ENCODE measurements around the gene SPTLC2.
"Not testable (repeated sequence)": the region's sequence is repeated elsewhere in the genome, so short reads cannot be mapped to it uniquely, and the experiment has no call there.

SPTLC2 gene

GRCh38 chr14:77554207-77554606 is 62.2 kb downstream of the SPTLC2 start:
- Histone ChIP-seq H3K4me3 (replicated peaks; ENCODE audit: insufficient read depth, low read length) (no peak overlapping the region), H3K27ac (replicated peaks) (no peak overlapping the region), H3K27me3 (ENCODE audit: insufficient read depth, poor library complexity, severe bottlenecking) (no peaks in the 10 kb centered on the region)
- DNase-seq (ENCODE audit: low read depth in 1 of 2, low spot score in 1 of 2), result no peak
- TF ChIP-seq GABPA (IDR thresholded peaks at IDR 0.05; ENCODE audit: low read depth) (no peak), SPI1 (IDR thresholded peaks at IDR 0.05; ENCODE audit: borderline replicate concordance, low read depth) (no peak)

DNA sequence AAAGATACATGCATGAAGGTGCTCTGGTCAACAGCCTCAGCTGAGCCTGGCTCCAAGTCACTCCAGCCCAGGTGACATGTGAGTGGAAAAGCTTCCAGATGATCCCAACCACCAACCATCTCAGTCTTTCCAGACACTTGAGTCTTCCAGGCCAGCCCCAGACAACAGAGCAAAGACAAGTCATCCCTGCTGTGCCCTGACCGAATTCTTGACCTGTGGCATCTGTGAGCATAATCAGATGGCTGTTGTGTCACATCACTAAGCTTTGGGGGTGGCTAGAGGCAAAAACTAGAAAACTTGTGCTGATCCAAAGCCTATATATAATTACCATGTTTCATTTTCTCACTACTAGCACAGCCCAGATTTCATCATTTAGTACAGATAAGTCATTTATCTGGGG is 67.0 kb downstream of the SPTLC2 start:
- TF ChIP-seq POLR2AphosphoS5 (IDR thresholded peaks at IDR 0.05; ENCODE audit: low read depth) (no peak), SPI1 (IDR thresholded peaks at IDR 0.05; ENCODE audit: borderline replicate concordance, low read depth) (no peak), GABPA (IDR thresholded peaks at IDR 0.05; ENCODE audit: low read depth) (no peak), REST (IDR thresholded peaks at IDR 0.05; ENCODE audit: insufficient replicate concordance, low read depth) (no peak)
- TF ChIP-seq, protein P1, sequence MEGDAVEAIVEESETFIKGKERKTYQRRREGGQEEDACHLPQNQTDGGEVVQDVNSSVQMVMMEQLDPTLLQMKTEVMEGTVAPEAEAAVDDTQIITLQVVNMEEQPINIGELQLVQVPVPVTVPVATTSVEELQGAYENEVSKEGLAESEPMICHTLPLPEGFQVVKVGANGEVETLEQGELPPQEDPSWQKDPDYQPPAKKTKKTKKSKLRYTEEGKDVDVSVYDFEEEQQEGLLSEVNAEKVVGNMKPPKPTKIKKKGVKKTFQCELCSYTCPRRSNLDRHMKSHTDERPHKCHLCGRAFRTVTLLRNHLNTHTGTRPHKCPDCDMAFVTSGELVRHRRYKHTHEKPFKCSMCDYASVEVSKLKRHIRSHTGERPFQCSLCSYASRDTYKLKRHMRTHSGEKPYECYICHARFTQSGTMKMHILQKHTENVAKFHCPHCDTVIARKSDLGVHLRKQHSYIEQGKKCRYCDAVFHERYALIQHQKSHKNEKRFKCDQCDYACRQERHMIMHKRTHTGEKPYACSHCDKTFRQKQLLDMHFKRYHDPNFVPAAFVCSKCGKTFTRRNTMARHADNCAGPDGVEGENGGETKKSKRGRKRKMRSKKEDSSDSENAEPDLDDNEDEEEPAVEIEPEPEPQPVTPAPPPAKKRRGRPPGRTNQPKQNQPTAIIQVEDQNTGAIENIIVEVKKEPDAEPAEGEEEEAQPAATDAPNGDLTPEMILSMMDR (IDR thresholded peaks at IDR 0.05; ENCODE audit: insufficient read depth, low read length), result no peak
- DNase-seq (ENCODE audit: low read depth in 1 of 2, low spot score in 1 of 2), result no peak
- no peaks in the 10 kb centered on the region for H3K27me3 ChIP-seq (ENCODE audit: insufficient read depth, poor library complexity, severe bottlenecking)
- no peak overlapping the region for H3K27ac ChIP-seq (replicated peaks)
- no peak overlapping the region for H3K4me3 ChIP-seq (replicated peaks; ENCODE audit: insufficient read depth, low read length)

DNA sequence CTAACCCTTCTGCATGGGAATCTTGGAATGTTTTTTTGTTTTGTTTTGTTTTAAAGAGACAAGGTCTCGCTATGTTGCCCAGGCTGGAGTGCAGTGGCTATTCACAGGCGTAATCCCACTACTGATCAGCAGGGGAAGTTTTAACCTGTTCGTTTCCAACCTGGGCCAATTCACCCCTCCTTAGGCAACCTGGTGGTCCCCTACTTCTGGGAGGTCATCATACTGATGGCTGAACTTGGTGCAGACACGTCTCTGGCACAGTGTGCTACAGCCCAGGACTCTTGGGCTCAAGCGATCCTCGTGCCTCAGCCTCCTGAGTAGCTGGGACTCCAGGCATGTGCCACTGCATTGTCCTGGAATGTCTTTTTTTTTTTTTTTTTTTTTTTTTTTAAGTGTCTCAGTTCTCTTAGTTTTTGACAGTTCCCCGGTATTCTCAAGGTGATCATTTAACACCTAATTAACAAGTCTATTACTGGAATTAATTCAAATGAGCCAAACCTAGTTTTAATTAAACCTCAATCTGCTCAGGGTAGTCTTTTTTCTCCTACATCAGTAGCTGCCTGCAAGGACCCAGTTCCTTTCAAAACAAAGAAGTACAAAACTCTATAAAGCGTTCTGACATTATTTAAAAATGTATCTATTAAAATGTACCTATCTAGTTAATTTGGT is 68.8 kb downstream of the SPTLC2 start:
- H3K27me3 ChIP-seq (ENCODE audit: insufficient read depth, poor library complexity, severe bottlenecking), result no peaks in the 10 kb centered on the region
- no peak for DNase-seq (ENCODE audit: low read depth in 1 of 2, low spot score in 1 of 2)
- no peak overlapping the region for H3K4me3 ChIP-seq (replicated peaks; ENCODE audit: insufficient read depth, low read length)
- H3K27ac ChIP-seq (replicated peaks), result no peak overlapping the region
- TF ChIP-seq GABPA (IDR thresholded peaks at IDR 0.05; ENCODE audit: low read depth) (no peak), SPI1 (IDR thresholded peaks at IDR 0.05; ENCODE audit: borderline replicate concordance, low read depth) (no peak), POLR2AphosphoS5 (IDR thresholded peaks at IDR 0.05; ENCODE audit: low read depth) (no peak), REST (IDR thresholded peaks at IDR 0.05; ENCODE audit: insufficient replicate concordance, low read depth) (no peak)
- TF ChIP-seq, protein P1 (IDR thresholded peaks at IDR 0.05; ENCODE audit: insufficient read depth, low read length), result no peak

DNA sequence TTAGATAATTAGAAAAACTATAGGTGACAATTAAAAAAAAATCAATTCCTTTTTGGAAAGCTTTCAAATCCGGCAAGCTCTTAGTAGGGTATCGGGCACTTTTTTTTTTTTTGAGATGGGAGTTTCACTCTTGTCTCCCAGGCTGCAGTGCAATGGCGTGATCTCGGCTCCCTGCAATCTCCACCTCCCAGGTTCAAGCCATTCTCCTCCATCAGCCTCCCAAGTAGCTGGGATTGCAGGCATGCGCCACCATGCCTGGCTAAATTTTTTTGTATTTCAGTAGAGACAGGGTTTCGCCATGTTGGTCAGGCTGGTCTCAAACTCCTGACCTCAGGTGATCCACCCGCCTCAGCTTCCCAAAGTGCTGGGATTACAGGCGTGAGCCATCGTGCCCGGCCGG is 71.3 kb downstream of the SPTLC2 start:
- H3K27ac ChIP-seq (replicated peaks); DNase-seq (ENCODE audit: low read depth in 1 of 2, low spot score in 1 of 2); H3K27me3 ChIP-seq (ENCODE audit: insufficient read depth, poor library complexity, severe bottlenecking); H3K4me3 ChIP-seq (replicated peaks; ENCODE audit: insufficient read depth, low read length): not testable (repeated sequence)

GRCh38 chr14:77544571-77544970 is 71.9 kb downstream of the SPTLC2 start:
- no peaks in the 10 kb centered on the region for H3K27me3 ChIP-seq (ENCODE audit: insufficient read depth, poor library complexity, severe bottlenecking)
- no peak overlapping the region for H3K4me3 ChIP-seq (replicated peaks; ENCODE audit: insufficient read depth, low read length)
- TF ChIP-seq REST (IDR thresholded peaks at IDR 0.05; ENCODE audit: insufficient replicate concordance, low read depth), result no peak
- no peak for TF ChIP-seq POLR2AphosphoS5 (IDR thresholded peaks at IDR 0.05; ENCODE audit: low read depth)
- TF ChIP-seq SPI1 (IDR thresholded peaks at IDR 0.05; ENCODE audit: borderline replicate concordance, low read depth), result no peak
- no peak for TF ChIP-seq GABPA (IDR thresholded peaks at IDR 0.05; ENCODE audit: low read depth)
- TF ChIP-seq, protein P1 (IDR thresholded peaks at IDR 0.05; ENCODE audit: insufficient read depth, low read length), result no peak
- no peak for DNase-seq (ENCODE audit: low read depth in 1 of 2, low spot score in 1 of 2)
- H3K27ac ChIP-seq (replicated peaks), result no peak overlapping the region

Data from HL-60 (cell line).